WERI-Rb-1 (cell line): ENCODE results near the gene MOGAT1.

ENCODE experiments used
- DNase-seq: peaks from one replicate; pipeline ENCODE4 v3.0.0-alpha.2; 2020
- H3K27ac ChIP-seq: fragments of 250-450 bp; sonication (Bioruptor Pico); 2 replicates; pipeline ENCODE4 v1.5.1; 2020; ENCODE audit warnings: mild to moderate bottlenecking, moderate library complexity
- H3K27me3 ChIP-seq: fragments of 250-450 bp; sonication (Bioruptor Pico); 2 replicates; pipeline ENCODE4 v1.5.1; 2021; ENCODE audit warnings: mild to moderate bottlenecking, low read depth, moderate library complexity; ENCODE audit not compliant: insufficient read depth, severe bottlenecking
- H3K36me3 ChIP-seq: fragments of 250-450 bp; sonication (Bioruptor Pico); 2 replicates; pipeline ENCODE4 v1.5.1; 2020; ENCODE audit warnings: mild to moderate bottlenecking, moderate library complexity
- H3K4me3 ChIP-seq: 2 replicates; pipeline ENCODE4 v1.5.1; 2011; ENCODE audit warnings: low read depth, mild to moderate bottlenecking, control low read depth, low read length
- H3K9me3 ChIP-seq: fragments of 250-450 bp; sonication (Bioruptor Pico); 2 replicates; pipeline ENCODE4 v1.5.1; 2021; ENCODE audit warnings: mild to moderate bottlenecking, moderate library complexity; ENCODE audit not compliant: severe bottlenecking
- CTCF ChIP-seq: IDR thresholded peaks from 2 replicates; pipeline ENCODE4 v1.5.1; 2011; ENCODE audit warnings: low read depth, mild to moderate bottlenecking, control low read depth, inconsistent platforms, low read length

MOGAT1 gene

DNA sequence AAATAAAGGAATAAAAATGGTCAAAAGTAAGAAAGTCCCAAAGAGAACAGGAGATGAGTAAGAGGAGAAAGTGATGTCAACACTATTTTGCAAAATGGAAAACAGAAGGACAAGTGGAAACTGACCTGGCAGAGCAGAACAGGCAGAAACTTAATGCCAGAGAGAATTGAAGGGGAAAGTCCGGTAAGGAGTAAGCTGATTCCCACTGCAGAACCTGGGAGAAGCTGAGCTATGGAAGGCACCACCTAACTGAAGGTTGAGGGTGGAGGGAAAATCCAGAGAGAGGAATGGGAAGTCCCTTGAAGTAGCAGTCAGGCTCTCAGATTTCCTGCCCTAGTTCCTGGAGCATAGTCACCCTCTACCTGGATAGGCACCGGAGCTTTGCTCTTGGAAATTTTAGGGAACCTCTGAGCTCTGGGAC lies 59.8 kb downstream of the MOGAT1 start:
- Histone ChIP-seq H3K36me3 (no peaks in the 10 kb centered on the region), H3K27ac (no peak overlapping the region), H3K27me3 (no peaks in the 10 kb centered on the region), H3K9me3 (no peaks in the 10 kb centered on the region), H3K4me3 (no peak overlapping the region)
- no peak for DNase-seq
- no peak for TF ChIP-seq CTCF

DNA sequence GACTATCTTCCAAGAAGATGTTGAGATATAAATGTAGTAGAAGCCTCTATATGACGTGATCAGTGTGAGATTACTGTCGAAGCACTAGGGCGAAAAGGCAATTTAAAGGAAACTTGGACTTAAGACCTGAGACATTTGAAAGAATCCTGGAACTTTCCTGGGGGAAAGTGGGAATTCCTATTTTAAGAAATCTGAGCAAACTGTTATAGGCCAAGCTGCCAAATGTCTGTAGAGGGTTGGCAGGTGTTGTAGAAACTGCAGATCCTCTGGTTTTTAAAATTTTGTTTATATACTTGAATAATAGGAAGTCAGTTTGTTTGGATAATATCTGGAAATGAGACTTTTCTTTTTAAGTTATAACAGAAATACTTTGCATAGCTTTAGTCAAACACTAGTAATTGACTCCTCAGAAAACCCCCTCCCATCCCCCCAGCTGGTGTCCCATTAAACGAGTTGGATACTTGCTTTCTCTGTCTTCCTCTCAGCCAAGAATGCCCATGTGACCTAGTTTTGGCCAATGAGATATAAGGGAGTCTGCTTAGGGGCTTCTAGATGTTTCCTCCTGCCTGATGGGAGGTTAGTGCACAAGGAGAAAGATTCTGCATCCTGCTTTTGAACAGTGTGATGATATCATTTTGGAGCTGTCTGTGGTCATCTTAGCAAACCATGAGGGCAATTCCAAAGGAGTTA lies 61.2 kb downstream of the MOGAT1 start:
- no peak for TF ChIP-seq CTCF
- Histone ChIP-seq H3K9me3 (no peaks in the 10 kb centered on the region), H3K4me3 (no peak overlapping the region), H3K27ac (no peak overlapping the region), H3K27me3 (no peaks in the 10 kb centered on the region), H3K36me3 (no peaks in the 10 kb centered on the region)
- DNase-seq, result no peak

DNA sequence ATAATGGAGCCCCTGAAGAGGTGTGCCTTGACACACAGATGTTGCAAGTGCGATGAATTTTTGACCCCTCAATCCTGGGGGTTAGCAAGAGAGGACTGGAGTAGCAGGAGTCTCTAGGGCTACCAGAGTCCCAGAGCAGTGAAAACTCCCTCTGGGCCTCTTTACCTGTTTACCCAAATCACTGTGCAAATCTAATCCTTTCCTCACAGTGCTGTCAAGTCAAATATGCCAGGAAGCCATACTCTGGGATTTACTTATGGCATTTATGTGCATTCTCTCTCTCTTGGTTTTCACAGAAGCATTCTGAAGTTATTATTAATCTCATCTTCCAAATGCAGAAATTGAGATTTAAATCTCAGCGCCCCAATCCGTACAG lies 62.0 kb downstream of the MOGAT1 start:
- DNase-seq, result no peak
- Histone ChIP-seq H3K9me3 (no peaks in the 10 kb centered on the region), H3K27ac (no peak overlapping the region), H3K36me3 (no peaks in the 10 kb centered on the region), H3K4me3 (no peak overlapping the region), H3K27me3 (no peaks in the 10 kb centered on the region)
- no peak for TF ChIP-seq CTCF

GRCh38 chr2:222733846-222734702 lies 62.6 kb downstream of the MOGAT1 start:
- Histone ChIP-seq H3K36me3 (no peaks in the 10 kb centered on the region), H3K27ac (no peak overlapping the region), H3K27me3 (no peaks in the 10 kb centered on the region), H3K4me3 (no peak overlapping the region), H3K9me3 (no peaks in the 10 kb centered on the region)
- TF ChIP-seq CTCF, result no peak
- DNase-seq, result no peak

DNA sequence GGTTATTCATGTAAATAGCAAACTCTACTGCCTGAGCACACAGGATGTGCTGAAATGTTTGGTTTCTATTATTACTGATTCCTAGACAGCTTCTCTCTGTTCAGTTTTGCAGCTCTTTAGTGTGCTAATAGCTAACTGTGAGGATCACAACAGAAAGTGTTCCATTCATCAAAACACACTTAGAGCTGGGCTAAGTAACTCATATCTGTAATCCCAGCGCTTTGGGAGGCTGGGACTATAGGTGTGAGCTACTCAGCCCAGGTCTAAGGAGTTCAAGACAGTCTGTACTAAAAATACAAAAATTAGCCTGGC lies 63.2 kb downstream of the MOGAT1 start:
- TF ChIP-seq CTCF, result no peak
- no peak for DNase-seq
- H3K27me3 ChIP-seq, result no peaks in the 10 kb centered on the region
- no peak overlapping the region for H3K27ac ChIP-seq
- H3K36me3 ChIP-seq, result no peaks in the 10 kb centered on the region
- H3K4me3 ChIP-seq, result no peak overlapping the region
- H3K9me3 ChIP-seq, result no peaks in the 10 kb centered on the region
